ENCODE measurements around the gene NFKB2.

Gene NFKB2

GRCh38 chr10:102395400-102396316 is at the start of gene NFKB2:
Gene NFKB2 (plus strand): TSS chr10:102395705. CDS start chr10:102395960, 255 bp downstream.
- DNase-seq (ENCODE audit: low spot score in 2 of 2) (peak; percentile 87 to 95), ATAC-seq (peak; percentile 43)
- peak within 1 kb of the TSS; percentile 91 for H3K4me3 Mint-ChIP-seq
- no peaks in the 10 kb centered on the region for H3K9me3 Mint-ChIP-seq
- H3K4me1 Mint-ChIP-seq, result peaks cover 47% of the 10 kb centered on the region
- peaks cover 63% of the 10 kb centered on the region for H3K36me3 Mint-ChIP-seq
- H3K27ac Mint-ChIP-seq, result peak within 1 kb of the TSS; percentile 98

DNA sequence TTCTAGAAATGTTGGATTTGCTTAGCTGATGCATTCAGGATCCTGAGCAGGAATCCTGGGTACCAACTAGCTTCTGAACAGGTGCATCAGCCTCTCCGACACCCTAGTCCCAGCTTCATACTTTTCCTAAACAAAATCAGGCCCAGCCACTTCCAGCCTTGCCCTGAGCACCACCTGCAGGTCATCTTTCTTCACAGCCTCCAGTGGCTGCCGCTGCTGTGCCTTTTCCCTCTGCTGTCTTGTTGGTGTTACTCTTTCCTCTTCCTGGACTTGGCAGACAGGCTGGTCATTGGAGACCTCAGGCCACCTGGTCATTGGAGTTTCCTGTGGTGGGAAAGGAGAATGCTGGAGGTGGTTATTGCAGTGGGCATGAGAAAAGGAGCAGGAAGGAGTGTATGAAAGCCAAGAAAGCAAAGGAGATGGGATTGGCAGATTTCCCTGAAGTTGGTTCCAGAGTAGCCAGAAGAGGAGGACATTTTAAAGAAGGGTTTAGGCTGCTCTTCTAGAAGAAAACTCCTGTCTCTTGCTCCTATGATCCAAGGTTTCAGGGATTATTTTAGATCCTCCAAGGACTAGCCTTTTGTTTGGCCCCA is 48.2 kb upstream of the NFKB2 start:
- no peaks in the 10 kb centered on the region for H3K4me1 Mint-ChIP-seq
- no peaks in the 10 kb centered on the region for H3K9me3 Mint-ChIP-seq
- no peak for ATAC-seq
- H3K27ac Mint-ChIP-seq, result no peak overlapping the region
- DNase-seq (ENCODE audit: low spot score in 2 of 2), result no peak
- H3K4me3 Mint-ChIP-seq, result no peak overlapping the region
- peaks cover 73% of the 10 kb centered on the region for H3K36me3 Mint-ChIP-seq

DNA sequence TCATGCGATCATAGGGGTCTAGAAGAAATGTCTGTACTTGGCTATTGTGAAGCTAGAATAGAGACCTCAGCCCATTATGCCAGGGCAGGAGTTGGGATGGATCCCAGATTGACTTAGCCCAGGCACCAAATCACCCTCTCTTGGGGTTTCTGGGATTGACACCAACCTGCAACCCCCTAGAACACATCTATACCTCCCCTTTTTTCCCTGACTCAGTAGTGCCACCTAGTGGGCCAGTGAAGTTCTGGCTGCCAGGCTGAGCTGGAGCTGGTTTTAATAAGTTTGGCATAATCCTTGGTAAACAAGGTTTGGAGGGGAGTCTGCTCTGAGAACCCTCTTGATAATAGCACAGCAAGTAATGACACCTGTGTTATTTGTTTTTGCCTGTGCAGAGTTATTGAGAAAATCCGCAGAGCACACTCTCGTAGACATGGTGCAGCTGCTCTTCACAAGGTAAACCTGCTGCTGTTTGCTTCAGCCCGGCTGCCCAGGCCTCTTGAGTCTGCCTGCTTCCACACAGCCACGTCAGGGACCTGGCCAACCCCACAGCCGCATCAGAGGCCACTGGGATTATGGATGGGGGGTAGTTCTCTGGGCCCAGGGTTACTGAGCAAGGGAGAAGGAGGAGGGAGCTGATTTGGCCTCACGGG is 43.3 kb upstream of the NFKB2 start:
- no peaks in the 10 kb centered on the region for H3K4me1 Mint-ChIP-seq
- H3K36me3 Mint-ChIP-seq, result peaks cover 75% of the 10 kb centered on the region
- peak; percentile 70 to 84 for DNase-seq (ENCODE audit: low spot score in 2 of 2)

GRCh38 chr10:102354451-102354850 is 41.1 kb upstream of the NFKB2 start:
- DNase-seq (ENCODE audit: low spot score in 2 of 2) (no peak), ATAC-seq (no peak)
- Mint-ChIP-seq H3K4me1 (peaks cover 20% of the 10 kb centered on the region), H3K27ac (peak overlapping the region; percentile 33), H3K36me3 (peaks cover 79% of the 10 kb centered on the region), H3K4me3 (no peak overlapping the region), H3K9me3 (no peaks in the 10 kb centered on the region)

More for the DNA sequence above, 43.3 kb upstream of the NFKB2 start:
- Mint-ChIP-seq H3K9me3 (no peaks in the 10 kb centered on the region), H3K27ac (no peak overlapping the region), H3K4me3 (no peak overlapping the region)
- ATAC-seq, result peak; percentile 74

GRCh38 chr10:102358712-102359382 is 36.7 kb upstream of the NFKB2 start:
- H3K4me3 Mint-ChIP-seq, result no peak overlapping the region
- peaks cover 20% of the 10 kb centered on the region for H3K4me1 Mint-ChIP-seq
- peak overlapping the region; percentile 17 for H3K27ac Mint-ChIP-seq
- H3K36me3 Mint-ChIP-seq, result peaks cover 94% of the 10 kb centered on the region
- H3K9me3 Mint-ChIP-seq, result no peaks in the 10 kb centered on the region
- DNase-seq (ENCODE audit: low spot score in 2 of 2), result no peak
- ATAC-seq, result peak; percentile 91

- ATAC-seq, result no peak
- H3K4me1 Mint-ChIP-seq, result no peaks in the 10 kb centered on the region
Measured at GRCh38 chr10:102367441-102367840, 28.1 kb upstream of the NFKB2 start.

DNA sequence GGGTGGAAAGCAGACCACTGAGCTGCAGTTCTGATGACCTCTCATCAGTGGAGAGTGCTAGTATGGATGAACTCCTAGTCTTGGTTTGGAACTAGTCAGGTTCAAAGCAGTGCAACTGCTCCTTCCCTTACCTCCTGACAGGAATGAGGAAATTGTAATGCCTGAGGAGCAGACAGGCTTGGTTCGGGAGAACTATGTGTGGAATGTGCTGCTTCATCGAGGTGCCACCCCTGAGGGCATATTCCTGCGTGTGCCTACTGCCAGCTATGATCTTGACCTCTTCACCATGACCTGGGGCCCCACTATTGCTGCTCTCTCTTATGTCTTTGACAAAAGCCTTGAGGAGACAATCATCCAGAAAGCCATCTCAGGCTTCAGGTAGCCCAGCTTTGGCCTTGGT is 27.4 kb upstream of the NFKB2 start:
- H3K4me3 Mint-ChIP-seq, result no peak overlapping the region
- no peaks in the 10 kb centered on the region for H3K9me3 Mint-ChIP-seq
- peaks cover 95% of the 10 kb centered on the region for H3K36me3 Mint-ChIP-seq
- no peak for DNase-seq (ENCODE audit: low spot score in 2 of 2)
- no peaks in the 10 kb centered on the region for H3K4me1 Mint-ChIP-seq
- no peak for ATAC-seq
- peak overlapping the region; percentile 69 for H3K27ac Mint-ChIP-seq

More at GRCh38 chr10:102367441-102367840, 28.1 kb upstream of the NFKB2 start:
- H3K36me3 Mint-ChIP-seq, result peaks cover 95% of the 10 kb centered on the region
- H3K4me3 Mint-ChIP-seq, result no peak overlapping the region
- no peak for DNase-seq (ENCODE audit: low spot score in 2 of 2)
- no peak overlapping the region for H3K27ac Mint-ChIP-seq
- no peaks in the 10 kb centered on the region for H3K9me3 Mint-ChIP-seq

DNA sequence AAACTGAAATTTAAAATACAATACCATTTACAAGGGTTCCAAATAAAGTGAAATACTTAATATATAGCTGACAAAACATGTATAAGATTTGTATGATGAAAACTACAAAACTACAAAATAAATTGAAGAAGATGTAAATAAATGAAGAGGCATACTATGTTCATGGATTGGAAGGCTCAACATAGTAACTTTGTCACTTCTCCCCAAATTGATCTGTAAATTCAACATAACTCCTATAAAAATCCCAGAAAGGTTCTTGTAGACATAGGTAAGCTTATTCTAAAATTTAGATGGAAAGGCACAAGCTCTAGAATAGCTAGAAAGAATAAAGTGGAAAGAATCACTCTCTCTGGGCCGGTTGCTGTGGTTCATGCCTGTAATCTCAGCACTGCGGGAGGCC is 24.2 kb upstream of the NFKB2 start:
- Mint-ChIP-seq H3K4me1 (no peaks in the 10 kb centered on the region), H3K9me3 (no peaks in the 10 kb centered on the region), H3K27ac (no peak overlapping the region), H3K4me3 (no peak overlapping the region), H3K36me3 (peaks cover 86% of the 10 kb centered on the region)
- no peak for DNase-seq (ENCODE audit: low spot score in 2 of 2)
- ATAC-seq, result no peak

- H3K27ac Mint-ChIP-seq, result no peak overlapping the region
Measured at GRCh38 chr10:102375250-102375649, 20.3 kb upstream of the NFKB2 start.

DNA sequence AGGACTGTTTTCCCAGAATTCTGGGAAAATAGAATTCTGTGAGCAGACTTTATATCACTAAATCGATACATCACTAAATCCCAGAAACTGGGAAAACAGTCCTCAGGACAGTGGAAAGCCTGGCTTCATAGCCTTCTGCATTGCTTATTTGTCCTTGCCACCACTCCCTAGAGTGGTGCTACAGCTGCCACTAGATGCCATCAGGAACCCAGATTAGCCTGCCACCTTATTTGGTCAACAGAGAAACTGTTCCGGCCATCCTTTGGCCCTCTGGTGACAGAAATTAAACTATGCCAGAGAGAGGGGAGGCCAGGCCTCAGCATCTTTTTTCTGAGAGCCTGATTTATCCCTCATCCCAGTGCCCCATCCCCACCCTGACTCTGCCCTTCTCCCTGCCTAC is 19.6 kb upstream of the NFKB2 start:
- H3K9me3 Mint-ChIP-seq, result no peaks in the 10 kb centered on the region
- no peak overlapping the region for H3K4me3 Mint-ChIP-seq
- H3K4me1 Mint-ChIP-seq, result no peaks in the 10 kb centered on the region
- H3K36me3 Mint-ChIP-seq, result peaks cover 87% of the 10 kb centered on the region
- DNase-seq (ENCODE audit: low spot score in 2 of 2) (no peak), ATAC-seq (no peak)
- peak overlapping the region; percentile 44 for H3K27ac Mint-ChIP-seq

More at GRCh38 chr10:102375250-102375649, 20.3 kb upstream of the NFKB2 start:
- no peaks in the 10 kb centered on the region for H3K4me1 Mint-ChIP-seq
- H3K36me3 Mint-ChIP-seq, result peaks cover 87% of the 10 kb centered on the region
- H3K9me3 Mint-ChIP-seq, result no peaks in the 10 kb centered on the region
- no peak overlapping the region for H3K4me3 Mint-ChIP-seq
- ATAC-seq, result no peak
- DNase-seq (ENCODE audit: low spot score in 2 of 2), result no peak

DNA sequence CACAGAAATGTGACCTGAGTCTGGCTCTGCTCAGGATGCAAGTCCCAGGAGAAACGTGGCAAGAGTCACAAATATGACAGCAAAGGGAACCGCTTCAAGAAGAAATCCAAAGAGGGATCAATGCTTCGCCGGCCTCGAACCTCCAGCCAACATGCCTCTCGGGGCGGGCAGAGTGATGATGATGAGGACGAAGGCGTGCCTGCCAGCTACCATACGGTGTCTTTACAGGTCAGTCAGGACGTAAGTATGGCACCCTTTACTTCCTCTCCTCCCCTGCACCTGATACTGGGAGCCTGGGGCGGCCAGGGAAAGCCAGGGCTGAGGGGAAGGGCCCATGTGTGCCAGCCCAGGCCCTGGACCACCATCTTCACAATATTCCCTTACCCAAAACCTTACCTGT is 18.6 kb upstream of the NFKB2 start:
- ATAC-seq, result no peak
- DNase-seq (ENCODE audit: low spot score in 2 of 2), result no peak
- Mint-ChIP-seq H3K4me1 (no peaks in the 10 kb centered on the region), H3K36me3 (peaks cover 87% of the 10 kb centered on the region), H3K9me3 (no peaks in the 10 kb centered on the region), H3K27ac (no peak overlapping the region), H3K4me3 (no peak overlapping the region)

- no peaks in the 10 kb centered on the region for H3K9me3 Mint-ChIP-seq
- no peak for DNase-seq (ENCODE audit: low spot score in 2 of 2)
- H3K36me3 Mint-ChIP-seq, result peaks cover 67% of the 10 kb centered on the region
- no peaks in the 10 kb centered on the region for H3K4me1 Mint-ChIP-seq
- no peak for ATAC-seq
- H3K4me3 Mint-ChIP-seq, result no peak overlapping the region
- H3K27ac Mint-ChIP-seq, result peak overlapping the region; percentile 56
Measured at GRCh38 chr10:102379383-102379782, 16.1 kb upstream of the NFKB2 start.

- Mint-ChIP-seq H3K27ac (peak overlapping the region; percentile 50), H3K36me3 (peaks cover 51% of the 10 kb centered on the region), H3K9me3 (no peaks in the 10 kb centered on the region), H3K4me1 (no peaks in the 10 kb centered on the region), H3K4me3 (no peak overlapping the region)
- ATAC-seq, result no peak
- no peak for DNase-seq (ENCODE audit: low spot score in 2 of 2)
Measured at GRCh38 chr10:102381983-102382382, 13.5 kb upstream of the NFKB2 start.

DNA sequence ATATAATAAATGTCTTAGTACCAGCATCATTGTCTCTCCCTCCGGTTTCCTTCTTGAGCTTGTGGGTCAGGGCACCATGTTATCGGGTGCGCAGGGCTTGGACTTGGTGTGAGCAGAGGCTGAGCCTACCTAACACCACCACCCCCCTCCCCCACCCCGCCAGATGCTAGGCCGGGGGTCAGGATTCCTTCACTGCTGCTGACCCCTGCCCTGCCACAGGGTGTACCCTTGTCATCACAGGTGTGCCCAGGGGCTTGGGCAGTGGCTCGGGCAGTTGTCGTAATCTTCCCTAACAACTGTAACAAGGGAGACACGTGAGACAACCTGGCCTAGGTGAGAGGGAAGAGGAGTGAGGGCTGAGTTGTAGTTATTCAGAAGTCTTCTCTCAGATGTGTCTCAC is 12.6 kb upstream of the NFKB2 start:
- no peak overlapping the region for H3K4me3 Mint-ChIP-seq
- ATAC-seq (no peak), DNase-seq (ENCODE audit: low spot score in 2 of 2) (no peak)
- no peaks in the 10 kb centered on the region for H3K9me3 Mint-ChIP-seq
- no peaks in the 10 kb centered on the region for H3K4me1 Mint-ChIP-seq
- H3K36me3 Mint-ChIP-seq, result peaks cover 43% of the 10 kb centered on the region
- no peak overlapping the region for H3K27ac Mint-ChIP-seq

- Mint-ChIP-seq H3K27ac (no peak overlapping the region), H3K36me3 (peaks cover 31% of the 10 kb centered on the region), H3K4me1 (no peaks in the 10 kb centered on the region), H3K9me3 (no peaks in the 10 kb centered on the region), H3K4me3 (no peak overlapping the region)
- ATAC-seq, result peak; percentile 35
- no peak for DNase-seq (ENCODE audit: low spot score in 2 of 2)
Measured at GRCh38 chr10:102384053-102384452, 11.5 kb upstream of the NFKB2 start.

Measured in stimulated activated effector memory CD8-positive, alpha-beta T cell treated with anti-CD3 and anti-CD28 coated beads, Interleukin-12 subunit alpha, Interleukin-12 subunit beta, amount 100 ng/mL, for 72 hours (primary cell).